HepG2 (cell line): ENCODE results near the gene WNT9A. TPM values are rescaled to one million over a fixed set of nuclear protein-coding genes. Genes with fewer than 3 reads are reported as not detected.

Experiments
- ATAC-seq: fragments of 200-7000 bp; cut with Tn5 transposase; 3 replicates; pipeline ENCODE4 v1.9.1; 2020; ENCODE audit warnings: mild to moderate bottlenecking, moderate library complexity
- BruUV-seq: library from RNA; stranded (reverse); fragments of 400-500 nt; replicated peaks from 2 replicates; lab custom pipeline; 2021; lab: Mats Ljungman, UMichigan
- CTCF ChIA-PET: fragments of 300-600 bp; formaldehyde crosslinking; extraction: SDS; loops from one replicate; lab custom pipeline; 2021; ENCODE audit warnings: low total read pairs, inconsistent platforms, low intra/inter-chr PET ratio; lab: Yijun Ruan, JAX
- POLR2A ChIA-PET: fragments of 350-600 bp; sonication (Branson Sonifier 250); formaldehyde crosslinking; loops from one replicate; lab custom pipeline; 2020; ENCODE audit warnings: antibody characterized with exemption, inconsistent platforms; lab: Yijun Ruan, JAX
- DNase-seq: peaks from one replicate; pipeline ENCODE4 v3.0.0-alpha.2; 2015; ENCODE audit warnings: low spot score
- FAIRE-seq: peaks from 3 replicates; lab custom pipeline; 2011; peaks lifted over from hg19 to GRCh38; lab: Jason Lieb, UNC
- H2AFZ ChIP-seq: one replicate; pipeline ENCODE4 v1.6.1; 2011; ENCODE audit warnings: low read length, inconsistent platforms
- H3K27ac ChIP-seq: fragments of 300-600 bp; 3 replicates; pipeline ENCODE4 v1.8.0; 2011; ENCODE audit warnings: mixed run types, mild to moderate bottlenecking, mixed read lengths, low read length, inconsistent platforms; ENCODE audit not compliant: insufficient read depth; ENCODE audit errors: extremely low read length
- H3K27me3 ChIP-seq, 2 experiments: fragments of 200-600 bp in 1 of 2; 2 replicates in 1 of 2; 3 replicates in 1 of 2; pipeline versions ENCODE4 v1.6.0 to v1.8.0; 2011; ENCODE audit warnings: low read length in 2 of 2, mild to moderate bottlenecking in 2 of 2, moderate library complexity in 2 of 2, inconsistent platforms in 1 of 2; ENCODE audit not compliant: insufficient read depth in 2 of 2, control insufficient read depth in 1 of 2
- H3K36me3 ChIP-seq, 2 experiments: fragments of 200-600 bp in 1 of 2; replicated peaks in 1 of 2; 2 replicates in 1 of 2; 3 replicates in 1 of 2; pipeline versions ENCODE4 v1.5.1 to v1.8.0; 2011; ENCODE audit warnings: low read length in 2 of 2, inconsistent platforms in 1 of 2; ENCODE audit not compliant: insufficient read depth in 2 of 2, control insufficient read depth in 1 of 2
- H3K4me1 ChIP-seq: 2 replicates; pipeline ENCODE4 v1.5.1; 2012; ENCODE audit warnings: low read length, inconsistent platforms; ENCODE audit not compliant: insufficient read depth
- H3K4me2 ChIP-seq: 2 replicates; pipeline ENCODE4 v1.6.0; 2011; ENCODE audit warnings: low read depth, low read length, inconsistent platforms
- H3K4me3 ChIP-seq, 3 experiments: fragments of 200-600 bp in 1 of 3; sonication (generic), shearing (Covaris generic) in 1 of 3; replicated peaks in 1 of 3; 2 replicates each; pipeline ENCODE4 v1.5.1; 2011 to 2016; ENCODE audit warnings: low read length in 3 of 3, inconsistent platforms in 2 of 3, low read depth in 2 of 3, mild to moderate bottlenecking in 2 of 3, control low read depth in 1 of 3, mixed read lengths in 1 of 3; ENCODE audit not compliant: insufficient read depth in 1 of 3
- H3K79me2 ChIP-seq: one replicate; pipeline ENCODE4 v1.6.1; 2011; ENCODE audit warnings: low read length, inconsistent platforms; ENCODE audit not compliant: insufficient read depth
- H3K9ac ChIP-seq: 2 replicates; pipeline ENCODE4 v1.6.0; 2011; ENCODE audit warnings: mild to moderate bottlenecking, low read depth, low read length, inconsistent platforms; ENCODE audit not compliant: insufficient read depth
- H3K9me3 ChIP-seq: 2 replicates; pipeline ENCODE4 v1.5.1; 2012; ENCODE audit warnings: mild to moderate bottlenecking, low read length
- H4K20me1 ChIP-seq: 2 replicates; pipeline ENCODE4 v1.6.0; 2011; ENCODE audit warnings: inconsistent platforms, mild to moderate bottlenecking, low read length, moderate library complexity; ENCODE audit not compliant: insufficient read depth
- DMAP1 ChIP-seq: IDR thresholded peaks from 2 replicates; pipeline ENCODE4 v1.6.1; 2016
- FOXO1 ChIP-seq: sonication (generic); formaldehyde crosslinking; IDR thresholded peaks from 2 replicates; pipeline ENCODE4 v1.4.0; 2020; ENCODE audit warnings: missing genetic modification reagents
- GABPA ChIP-seq, 2 experiments: IDR thresholded peaks; 2 replicates each; pipeline ENCODE4 v1.6.1; 2011 to 2016; ENCODE audit warnings: low read depth in 2 of 2, low read length in 1 of 2, missing biosample characterization in 1 of 2, missing genetic modification characterization in 1 of 2
- KAT7 ChIP-seq: IDR thresholded peaks from 2 replicates; pipeline ENCODE4 v1.6.1; 2018; ENCODE audit warnings: borderline replicate concordance, missing compliant biosample characterization
- LCORL ChIP-seq, 2 experiments: fragments of 450-650 bp in 1 of 2; sonication (generic) in 1 of 2; formaldehyde crosslinking in 1 of 2; IDR thresholded peaks; 2 replicates each; pipeline versions ENCODE4 v1.5.0 to v1.6.1; 2017 to 2020; ENCODE audit warnings: antibody characterized with exemption in 1 of 2, missing genetic modification reagents in 1 of 2
- SIX4 ChIP-seq: sonication (generic); formaldehyde crosslinking; IDR thresholded peaks from 2 replicates; pipeline ENCODE4 v1.4.0; 2020; ENCODE audit warnings: missing genetic modification reagents
- SMAD3 ChIP-seq: sonication (generic); formaldehyde crosslinking; IDR thresholded peaks from 2 replicates; pipeline ENCODE4 v1.4.0; 2020; ENCODE audit warnings: missing genetic modification reagents
- THAP11 ChIP-seq: IDR thresholded peaks from 2 replicates; pipeline ENCODE4 v1.6.1; 2016; ENCODE audit warnings: missing biosample characterization, missing genetic modification reagents
- ZFAT ChIP-seq: sonication (generic); formaldehyde crosslinking; conservative IDR thresholded peaks from 2 replicates; pipeline ENCODE4 v1.8.1; 2023; ENCODE audit warnings: missing genetic modification reagents, inconsistent platforms
- ZFP41 ChIP-seq: sonication (generic); formaldehyde crosslinking; IDR thresholded peaks from 2 replicates; pipeline ENCODE4 v1.4.0; 2020; ENCODE audit warnings: mild to moderate bottlenecking, missing genetic modification reagents, borderline replicate concordance
- ZFP82 ChIP-seq: sonication (generic); formaldehyde crosslinking; IDR thresholded peaks from 2 replicates; pipeline ENCODE4 v1.5.1; 2020; ENCODE audit warnings: mild to moderate bottlenecking, missing genetic modification reagents, borderline replicate concordance
- WGBS: methylation state at CpG from one replicate; pipeline ENCODE4 v1.1.6; 2017; ENCODE audit warnings: low lambda C conversion rate; 5-methylcytosine and 5-hydroxymethylcytosine counted together
- in situ Hi-C: cut with HindIII; loops from 2 replicates; pipeline ENCODE4 v1.10.0; 2017; ENCODE audit warnings: low pct_unique_long_range_greater_than_20kb; ENCODE audit not compliant: extremely low pct_ligation_motif_present
- intact Hi-C: fragments of 100-400 bp; cut with micrococcal nuclease; formaldehyde crosslinking; loops from one replicate; pipeline ENCODE4 v1.10.0; 2022; ENCODE audit not compliant: unreplicated experiment
- polyA plus RNA-seq, 8 experiments: library from polyadenylated mRNA; depleted of rRNA in 3 of 8; stranded (reverse) in 7 of 8; unstranded in 1 of 8; fragments of >200 nt; fragmentation: Illumina TruSeq in 4 of 8; extraction: Trizol in 4 of 8; gene quantifications; 2 replicates each; pipeline versions ENCODE4 v1.2.1 to v1.2.3, GENCODE V29; 2011 to 2016; ENCODE audit warnings: low read depth in 4 of 8, missing spikeins in 1 of 8, mixed read lengths in 1 of 8; ENCODE audit not compliant: insufficient read depth in 1 of 8
- total RNA-seq, 5 experiments: library from RNA; depleted of rRNA; stranded (reverse); fragments of >200 nt; fragmentation: Illumina TruSeq; extraction: Trizol; gene quantifications; 2 replicates each; pipeline ENCODE4 v1.2.3, GENCODE V29; 2016; ENCODE audit warnings: low read depth in 1 of 5
- TF ChIP-seq, protein P1 (sequence below): sonication (generic); formaldehyde crosslinking; IDR thresholded peaks from 2 replicates; pipeline ENCODE4 v1.5.1; 2020; ENCODE audit warnings: mild to moderate bottlenecking, missing genetic modification reagents, moderate library complexity
- TF ChIP-seq, protein P2 (sequence below): sonication (generic); formaldehyde crosslinking; IDR thresholded peaks from 2 replicates; pipeline ENCODE4 v1.4.0; 2020; ENCODE audit warnings: missing genetic modification reagents
- TF ChIP-seq, protein P3 (sequence below): sonication (generic); formaldehyde crosslinking; IDR thresholded peaks from 2 replicates; pipeline ENCODE4 v1.4.0; 2020; ENCODE audit warnings: mild to moderate bottlenecking, low read depth, missing genetic modification reagents
- TF ChIP-seq, protein P4 (sequence below): sonication (generic); formaldehyde crosslinking; IDR thresholded peaks from 2 replicates; pipeline ENCODE4 v1.5.0; 2020; ENCODE audit warnings: missing genetic modification reagents
- TF ChIP-seq, protein P5 (sequence below): sonication (generic); formaldehyde crosslinking; IDR thresholded peaks from 2 replicates; pipeline ENCODE4 v1.9.0; 2021; ENCODE audit warnings: missing genetic modification reagents, borderline replicate concordance

The WNT9A gene
- total and polyA plus RNA-seq, 2 of the 13 experiments (the other 11 are each of a cell fraction or from before 2014, with no cell fraction given): 0.04 TPM; not detected in 1

DNA sequence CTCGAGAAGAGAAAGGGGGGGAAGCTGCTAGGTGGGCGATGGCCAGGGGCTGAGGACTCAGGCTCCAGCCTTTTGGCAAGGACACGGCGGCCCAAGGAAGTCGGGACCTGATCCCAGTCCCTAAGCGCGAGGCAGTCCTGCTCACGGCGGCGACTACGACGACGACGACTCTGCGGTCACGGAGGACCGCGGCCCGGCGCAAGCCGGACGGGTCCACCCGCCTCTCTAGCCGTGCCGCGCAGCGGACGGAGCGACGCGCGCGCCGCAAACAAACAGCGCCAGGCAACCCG is 401 bp downstream of the WNT9A start:
- intact Hi-C loops (no loop called here), in situ Hi-C loops (loop anchor here (5.0 kb wide), 2 partner anchors 45 to 185 kb away; no protein-coding TSS in a partner anchor)
- ChIA-PET POLR2A (no interaction called here), CTCF (interaction anchor here (2.9 kb wide), 1 partner anchor 185 kb away, joined by 36 read pairs; no protein-coding TSS in a partner anchor)
- no peak overlapping the region for H2AFZ ChIP-seq
- no peaks in the 10 kb centered on the region for H3K9me3 ChIP-seq
- no peaks in the 10 kb centered on the region for H3K79me2 ChIP-seq
- TF ChIP-seq SMAD3 (CRISPR knock-in tag) (no peak), ZFAT (CRISPR knock-in tag) (no peak), THAP11 (CRISPR knock-in tag) (no peak), GABPA (IDR thresholded peaks at IDR 0.05; ENCODE audit: low read depth, low read length) (no peak), GABPA (CRISPR knock-in tag; IDR thresholded peaks at IDR 0.05; ENCODE audit: low read depth) (no peak), KAT7 (CRISPR knock-in tag) (no peak), LCORL (IDR thresholded peaks at IDR 0.05) (no peak), LCORL (CRISPR knock-in tag; IDR thresholded peaks at IDR 0.05) (no peak), SIX4 (CRISPR knock-in tag) (no peak), FOXO1 (CRISPR knock-in tag) (no peak), ZFP41 (CRISPR knock-in tag) (no peak), ZFP82 (CRISPR knock-in tag) (no peak), DMAP1 (CRISPR knock-in tag) (no peak)
- TF ChIP-seq, protein P1, sequence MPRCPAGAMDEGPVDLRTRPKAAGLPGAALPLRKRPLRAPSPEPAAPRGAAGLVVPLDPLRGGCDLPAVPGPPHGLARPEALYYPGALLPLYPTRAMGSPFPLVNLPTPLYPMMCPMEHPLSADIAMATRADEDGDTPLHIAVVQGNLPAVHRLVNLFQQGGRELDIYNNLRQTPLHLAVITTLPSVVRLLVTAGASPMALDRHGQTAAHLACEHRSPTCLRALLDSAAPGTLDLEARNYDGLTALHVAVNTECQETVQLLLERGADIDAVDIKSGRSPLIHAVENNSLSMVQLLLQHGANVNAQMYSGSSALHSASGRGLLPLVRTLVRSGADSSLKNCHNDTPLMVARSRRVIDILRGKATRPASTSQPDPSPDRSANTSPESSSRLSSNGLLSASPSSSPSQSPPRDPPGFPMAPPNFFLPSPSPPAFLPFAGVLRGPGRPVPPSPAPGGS (CRISPR knock-in tag): no peak
- TF ChIP-seq, protein P2, sequence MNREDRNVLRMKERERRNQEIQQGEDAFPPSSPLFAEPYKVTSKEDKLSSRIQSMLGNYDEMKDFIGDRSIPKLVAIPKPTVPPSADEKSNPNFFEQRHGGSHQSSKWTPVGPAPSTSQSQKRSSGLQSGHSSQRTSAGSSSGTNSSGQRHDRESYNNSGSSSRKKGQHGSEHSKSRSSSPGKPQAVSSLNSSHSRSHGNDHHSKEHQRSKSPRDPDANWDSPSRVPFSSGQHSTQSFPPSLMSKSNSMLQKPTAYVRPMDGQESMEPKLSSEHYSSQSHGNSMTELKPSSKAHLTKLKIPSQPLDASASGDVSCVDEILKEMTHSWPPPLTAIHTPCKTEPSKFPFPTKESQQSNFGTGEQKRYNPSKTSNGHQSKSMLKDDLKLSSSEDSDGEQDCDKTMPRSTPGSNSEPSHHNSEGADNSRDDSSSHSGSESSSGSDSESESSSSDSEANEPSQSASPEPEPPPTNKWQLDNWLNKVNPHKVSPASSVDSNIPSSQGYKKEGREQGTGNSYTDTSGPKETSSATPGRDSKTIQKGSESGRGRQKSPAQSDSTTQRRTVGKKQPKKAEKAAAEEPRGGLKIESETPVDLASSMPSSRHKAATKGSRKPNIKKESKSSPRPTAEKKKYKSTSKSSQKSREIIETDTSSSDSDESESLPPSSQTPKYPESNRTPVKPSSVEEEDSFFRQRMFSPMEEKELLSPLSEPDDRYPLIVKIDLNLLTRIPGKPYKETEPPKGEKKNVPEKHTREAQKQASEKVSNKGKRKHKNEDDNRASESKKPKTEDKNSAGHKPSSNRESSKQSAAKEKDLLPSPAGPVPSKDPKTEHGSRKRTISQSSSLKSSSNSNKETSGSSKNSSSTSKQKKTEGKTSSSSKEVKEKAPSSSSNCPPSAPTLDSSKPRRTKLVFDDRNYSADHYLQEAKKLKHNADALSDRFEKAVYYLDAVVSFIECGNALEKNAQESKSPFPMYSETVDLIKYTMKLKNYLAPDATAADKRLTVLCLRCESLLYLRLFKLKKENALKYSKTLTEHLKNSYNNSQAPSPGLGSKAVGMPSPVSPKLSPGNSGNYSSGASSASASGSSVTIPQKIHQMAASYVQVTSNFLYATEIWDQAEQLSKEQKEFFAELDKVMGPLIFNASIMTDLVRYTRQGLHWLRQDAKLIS (CRISPR knock-in tag): no peak
- TF ChIP-seq, protein P3, sequence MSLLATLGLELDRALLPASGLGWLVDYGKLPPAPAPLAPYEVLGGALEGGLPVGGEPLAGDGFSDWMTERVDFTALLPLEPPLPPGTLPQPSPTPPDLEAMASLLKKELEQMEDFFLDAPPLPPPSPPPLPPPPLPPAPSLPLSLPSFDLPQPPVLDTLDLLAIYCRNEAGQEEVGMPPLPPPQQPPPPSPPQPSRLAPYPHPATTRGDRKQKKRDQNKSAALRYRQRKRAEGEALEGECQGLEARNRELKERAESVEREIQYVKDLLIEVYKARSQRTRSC (CRISPR knock-in tag): no peak
- TF ChIP-seq, protein P4, sequence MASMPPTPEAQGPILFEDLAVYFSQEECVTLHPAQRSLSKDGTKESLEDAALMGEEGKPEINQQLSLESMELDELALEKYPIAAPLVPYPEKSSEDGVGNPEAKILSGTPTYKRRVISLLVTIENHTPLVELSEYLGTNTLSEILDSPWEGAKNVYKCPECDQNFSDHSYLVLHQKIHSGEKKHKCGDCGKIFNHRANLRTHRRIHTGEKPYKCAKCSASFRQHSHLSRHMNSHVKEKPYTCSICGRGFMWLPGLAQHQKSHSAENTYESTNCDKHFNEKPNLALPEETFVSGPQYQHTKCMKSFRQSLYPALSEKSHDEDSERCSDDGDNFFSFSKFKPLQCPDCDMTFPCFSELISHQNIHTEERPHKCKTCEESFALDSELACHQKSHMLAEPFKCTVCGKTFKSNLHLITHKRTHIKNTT: no peak
- TF ChIP-seq, protein P5, sequence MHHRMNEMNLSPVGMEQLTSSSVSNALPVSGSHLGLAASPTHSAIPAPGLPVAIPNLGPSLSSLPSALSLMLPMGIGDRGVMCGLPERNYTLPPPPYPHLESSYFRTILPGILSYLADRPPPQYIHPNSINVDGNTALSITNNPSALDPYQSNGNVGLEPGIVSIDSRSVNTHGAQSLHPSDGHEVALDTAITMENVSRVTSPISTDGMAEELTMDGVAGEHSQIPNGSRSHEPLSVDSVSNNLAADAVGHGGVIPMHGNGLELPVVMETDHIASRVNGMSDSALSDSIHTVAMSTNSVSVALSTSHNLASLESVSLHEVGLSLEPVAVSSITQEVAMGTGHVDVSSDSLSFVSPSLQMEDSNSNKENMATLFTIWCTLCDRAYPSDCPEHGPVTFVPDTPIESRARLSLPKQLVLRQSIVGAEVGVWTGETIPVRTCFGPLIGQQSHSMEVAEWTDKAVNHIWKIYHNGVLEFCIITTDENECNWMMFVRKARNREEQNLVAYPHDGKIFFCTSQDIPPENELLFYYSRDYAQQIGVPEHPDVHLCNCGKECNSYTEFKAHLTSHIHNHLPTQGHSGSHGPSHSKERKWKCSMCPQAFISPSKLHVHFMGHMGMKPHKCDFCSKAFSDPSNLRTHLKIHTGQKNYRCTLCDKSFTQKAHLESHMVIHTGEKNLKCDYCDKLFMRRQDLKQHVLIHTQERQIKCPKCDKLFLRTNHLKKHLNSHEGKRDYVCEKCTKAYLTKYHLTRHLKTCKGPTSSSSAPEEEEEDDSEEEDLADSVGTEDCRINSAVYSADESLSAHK: no peak
- H3K27ac ChIP-seq: no peak overlapping the region
- no peak for FAIRE-seq
- no peak for DNase-seq
- peaks cover 16% of the 10 kb centered on the region for H3K4me1 ChIP-seq
- BruUV-seq: no TSS peak
- no peaks in the 10 kb centered on the region for H3K36me3 ChIP-seq
- H4K20me1 ChIP-seq: no peaks in the 10 kb centered on the region
- no peak for ATAC-seq
- H3K4me3 ChIP-seq: peak overlapping the region in 2 of 3 experiments; percentile 41 to 57; a peak in 3 of 6 replicates
- no peak overlapping the region for H3K9ac ChIP-seq
- peak overlapping the region; percentile 69 for H3K4me2 ChIP-seq
- WGBS: 0% methylated on average over 2 of the region's 36 CpGs
- H3K27me3 ChIP-seq: peaks cover 14 to 84% of the 10 kb centered on the region in 2 experiments; a peak in 4 of 5 replicates
